ENCODE data around the gene GET4.

DNA sequence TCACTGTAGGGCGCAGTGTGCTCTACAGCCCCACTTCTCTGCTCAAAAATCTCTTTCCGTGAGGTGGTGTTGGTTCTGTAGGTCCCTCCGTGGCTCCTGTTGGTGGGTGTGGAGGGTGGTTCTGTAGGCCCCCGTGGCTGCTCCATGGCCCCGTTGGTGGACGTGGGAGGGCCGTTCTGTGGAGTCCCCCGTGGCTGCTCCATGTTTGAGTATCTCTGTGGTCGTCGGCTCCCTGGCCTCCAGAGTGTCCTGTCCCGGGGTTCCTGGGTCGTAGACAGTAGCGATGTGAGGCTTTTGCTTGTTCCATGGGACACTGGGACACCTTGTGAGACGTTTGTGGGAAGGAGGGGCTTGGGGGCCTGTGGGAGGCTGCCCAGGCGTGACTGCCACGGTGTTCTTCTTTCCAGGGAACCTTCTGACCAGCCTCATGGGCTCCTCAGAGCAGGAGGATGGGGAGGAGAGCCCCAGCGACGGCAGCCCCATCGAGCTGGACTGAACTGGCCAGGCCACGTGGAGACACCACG, 18.6 kb downstream of the GET4 start:
- TF ChIP-seq, protein P1, sequence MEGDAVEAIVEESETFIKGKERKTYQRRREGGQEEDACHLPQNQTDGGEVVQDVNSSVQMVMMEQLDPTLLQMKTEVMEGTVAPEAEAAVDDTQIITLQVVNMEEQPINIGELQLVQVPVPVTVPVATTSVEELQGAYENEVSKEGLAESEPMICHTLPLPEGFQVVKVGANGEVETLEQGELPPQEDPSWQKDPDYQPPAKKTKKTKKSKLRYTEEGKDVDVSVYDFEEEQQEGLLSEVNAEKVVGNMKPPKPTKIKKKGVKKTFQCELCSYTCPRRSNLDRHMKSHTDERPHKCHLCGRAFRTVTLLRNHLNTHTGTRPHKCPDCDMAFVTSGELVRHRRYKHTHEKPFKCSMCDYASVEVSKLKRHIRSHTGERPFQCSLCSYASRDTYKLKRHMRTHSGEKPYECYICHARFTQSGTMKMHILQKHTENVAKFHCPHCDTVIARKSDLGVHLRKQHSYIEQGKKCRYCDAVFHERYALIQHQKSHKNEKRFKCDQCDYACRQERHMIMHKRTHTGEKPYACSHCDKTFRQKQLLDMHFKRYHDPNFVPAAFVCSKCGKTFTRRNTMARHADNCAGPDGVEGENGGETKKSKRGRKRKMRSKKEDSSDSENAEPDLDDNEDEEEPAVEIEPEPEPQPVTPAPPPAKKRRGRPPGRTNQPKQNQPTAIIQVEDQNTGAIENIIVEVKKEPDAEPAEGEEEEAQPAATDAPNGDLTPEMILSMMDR (IDR thresholded peaks at IDR 0.05): no peak
- no peak for TF ChIP-seq POLR2A (IDR thresholded peaks at IDR 0.05)

Measured in body of pancreas (tissue), 4 donors.